Activated T-cell treated with anti-CD3 and anti-CD28 coated beads for 1 hour (primary cell): Measurements from ENCODE around the gene TOLLIP.
"Not testable (repeated sequence)": the region's sequence is repeated elsewhere in the genome, so short reads cannot be mapped to it uniquely, and the experiment has no call there.

ENCODE experiments used
- DNase-seq: peaks from one replicate; pipeline ENCODE4 v3.0.0-alpha.2; 2020; ENCODE audit warnings: low read depth

TOLLIP gene

DNA sequence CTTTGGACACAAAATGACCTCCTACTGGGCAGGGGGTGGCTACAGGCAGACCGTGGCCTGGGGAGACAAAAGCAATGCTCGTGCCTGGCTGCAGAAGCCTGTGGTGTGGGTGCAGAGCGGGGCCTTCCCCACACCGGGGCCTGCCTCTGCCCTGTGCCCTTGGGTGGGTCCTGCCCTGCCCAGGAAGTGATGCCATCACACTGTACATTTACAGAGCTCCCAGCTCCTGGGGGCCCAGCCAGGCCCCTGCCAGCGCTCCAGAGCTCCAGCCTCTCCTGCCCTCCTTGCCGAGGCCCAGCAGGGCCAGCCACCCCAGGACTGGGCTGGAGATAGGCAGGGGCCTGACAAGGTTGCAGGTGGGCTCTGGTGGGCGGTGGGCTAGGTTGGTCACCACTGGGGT, 46.4 kb downstream of the TOLLIP start:
- DNase-seq: no peak

DNA sequence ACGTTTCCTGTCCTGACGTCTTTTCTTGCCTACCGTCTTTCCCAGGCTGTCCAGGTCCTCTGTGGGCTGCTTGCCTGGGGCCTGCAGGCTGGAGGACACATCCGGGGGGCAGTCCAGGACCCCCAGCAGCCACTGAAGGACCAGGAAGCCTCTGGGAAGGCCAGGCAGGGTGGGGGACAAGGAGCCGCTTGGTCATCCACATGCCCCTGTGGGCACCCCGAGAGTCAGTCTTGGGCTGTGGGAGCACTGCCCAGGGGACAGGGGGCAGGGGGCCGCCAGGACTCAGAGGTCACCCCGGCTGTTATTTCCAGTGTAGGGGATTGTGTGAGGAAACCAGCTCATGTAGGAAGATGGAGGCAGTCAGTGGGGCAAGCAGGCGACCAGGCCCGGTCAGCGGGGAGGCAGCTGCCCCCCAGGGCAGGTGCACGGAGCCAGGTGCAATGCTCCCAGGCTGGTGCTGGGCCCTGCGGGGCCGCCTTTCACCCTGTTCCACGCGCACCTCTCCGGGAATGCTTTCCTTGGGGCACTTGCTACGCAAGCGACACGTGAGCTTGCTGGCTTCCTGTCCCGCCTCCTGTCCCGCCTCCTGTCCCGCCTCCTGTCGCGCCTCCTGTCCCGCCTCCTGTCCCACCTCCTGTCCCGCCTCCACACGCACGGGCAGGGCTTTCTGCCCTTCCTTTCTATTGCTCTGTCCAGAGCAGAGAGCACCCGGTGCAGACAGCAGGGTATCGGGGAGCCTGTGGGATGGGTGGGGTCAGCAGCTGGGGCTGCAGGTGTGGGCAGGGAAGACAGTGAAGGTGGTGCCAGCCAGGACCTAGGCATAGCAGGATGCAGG, 47.0 kb downstream of the TOLLIP start:
- peak; percentile 79 for DNase-seq

DNA sequence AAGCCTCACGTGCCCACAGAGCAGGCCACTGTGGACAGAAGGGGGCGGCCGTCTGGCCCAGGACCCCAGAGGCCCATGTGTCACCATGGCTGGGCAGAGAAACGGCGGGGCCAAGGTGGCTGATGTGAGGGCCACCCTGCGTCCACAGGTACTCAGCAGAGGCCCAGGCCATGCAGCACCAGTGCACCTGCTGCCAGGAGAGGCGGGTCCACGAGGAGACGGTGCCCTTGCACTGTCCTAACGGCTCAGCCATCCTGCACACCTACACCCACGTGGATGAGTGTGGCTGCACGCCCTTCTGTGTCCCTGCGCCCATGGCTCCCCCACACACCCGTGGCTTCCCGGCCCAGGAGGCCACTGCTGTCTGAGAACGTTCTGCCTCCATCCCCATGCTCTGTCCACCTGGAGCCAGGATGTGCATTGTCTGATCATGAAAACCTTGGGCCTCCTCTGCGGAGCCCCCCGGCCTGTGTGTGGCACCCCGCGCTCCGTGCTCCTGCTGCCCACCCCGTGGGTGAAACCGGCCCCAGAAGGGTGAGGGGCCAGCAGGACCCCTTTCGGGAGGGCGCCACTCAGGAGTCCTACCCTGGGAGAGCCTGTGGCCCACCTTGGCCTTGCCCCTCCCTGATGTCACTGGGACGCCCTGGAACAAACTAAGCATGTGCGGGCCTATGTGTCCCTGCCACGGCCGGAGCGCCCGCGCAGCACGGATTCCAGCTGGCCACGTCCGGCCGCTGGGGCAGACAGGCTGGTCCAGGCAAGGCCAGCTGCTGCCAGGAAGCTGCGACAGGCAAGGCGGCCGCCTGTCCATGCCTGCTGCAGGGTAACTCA, 48.0 kb downstream of the TOLLIP start:
- DNase-seq: no peak

DNA sequence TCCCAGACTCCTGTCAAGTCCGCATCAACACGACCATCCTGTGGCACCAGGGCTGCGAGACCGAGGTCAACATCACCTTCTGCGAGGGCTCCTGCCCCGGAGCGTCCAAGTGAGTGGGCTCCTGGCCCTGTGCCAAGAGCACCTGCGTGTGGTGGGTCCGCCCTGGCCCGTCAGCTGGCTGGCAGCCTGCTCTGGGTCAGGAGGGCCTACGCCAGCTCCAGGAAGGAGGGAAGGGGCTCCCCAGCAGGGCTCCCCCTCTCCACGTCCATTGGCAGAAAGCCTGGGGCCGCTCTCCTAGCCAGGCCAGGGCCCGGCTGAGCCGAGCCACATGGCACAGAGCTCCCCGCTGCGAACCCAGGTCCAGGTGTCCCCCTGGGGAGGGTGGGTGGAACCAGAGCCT, 48.8 kb downstream of the TOLLIP start:
- no peak for DNase-seq

DNA sequence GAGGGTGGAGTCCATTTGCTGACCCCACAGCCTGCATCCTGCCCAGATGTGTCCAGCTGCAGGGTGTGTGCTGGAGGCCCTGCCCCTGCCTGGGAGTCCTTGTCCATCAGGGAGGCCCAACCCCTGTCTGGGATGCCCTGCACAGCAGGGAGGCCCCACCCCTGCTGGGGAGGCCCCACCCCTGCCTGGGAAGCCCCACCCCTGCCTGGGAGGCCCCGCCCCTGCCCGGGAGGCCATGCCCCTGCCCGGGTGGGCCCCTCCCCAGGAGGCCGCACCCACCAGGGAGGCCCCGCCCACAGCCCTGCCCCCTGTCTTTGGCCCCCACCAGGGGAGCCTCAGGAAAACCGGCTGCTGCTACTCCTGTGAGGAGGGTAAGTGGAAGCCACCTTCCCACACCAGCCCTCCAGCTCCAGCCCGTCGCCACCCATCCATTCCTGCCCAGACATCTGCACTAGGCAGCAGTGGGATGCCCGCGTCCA, 49.4 kb downstream of the TOLLIP start:
- DNase-seq: peak; percentile 11

DNA sequence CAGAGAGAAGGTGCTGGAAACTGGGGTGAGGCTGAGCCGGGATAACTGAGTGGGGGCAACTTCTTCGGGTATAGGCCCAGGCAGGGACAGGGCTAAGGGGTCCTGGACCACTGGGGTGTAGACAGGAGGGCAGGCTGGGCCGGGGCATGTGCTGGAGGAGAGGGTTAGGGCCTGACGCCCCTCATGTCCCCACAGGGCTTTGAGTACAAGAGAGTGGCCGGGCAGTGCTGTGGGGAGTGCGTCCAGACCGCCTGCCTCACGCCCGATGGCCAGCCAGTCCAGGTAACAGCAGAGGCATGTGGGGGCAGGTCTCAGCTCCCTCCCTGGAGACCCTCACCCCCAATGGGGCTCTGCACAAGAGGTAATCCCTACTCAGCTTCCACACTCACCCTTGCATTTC, 49.9 kb downstream of the TOLLIP start:
- no peak for DNase-seq

DNA sequence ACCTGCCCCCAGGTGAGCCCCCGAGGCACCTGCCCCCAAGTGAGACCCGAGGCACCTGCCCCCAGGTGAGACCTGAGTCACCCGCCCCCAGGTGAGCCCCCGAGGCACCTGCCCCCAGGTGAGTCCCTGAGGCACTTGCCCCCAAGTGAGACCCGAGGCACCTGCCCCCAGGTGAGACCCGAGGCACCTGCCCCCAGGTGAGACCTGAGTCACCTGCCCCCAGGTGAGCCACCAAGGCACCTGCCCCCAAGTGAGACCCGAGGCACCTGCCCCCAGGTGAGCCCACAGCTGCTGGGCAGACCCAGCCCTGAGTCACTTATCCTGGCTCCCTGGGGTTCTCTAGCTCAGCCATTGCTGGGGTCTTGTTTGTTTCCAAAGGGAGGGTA, 50.4 kb downstream of the TOLLIP start:
- no peak for DNase-seq

DNA sequence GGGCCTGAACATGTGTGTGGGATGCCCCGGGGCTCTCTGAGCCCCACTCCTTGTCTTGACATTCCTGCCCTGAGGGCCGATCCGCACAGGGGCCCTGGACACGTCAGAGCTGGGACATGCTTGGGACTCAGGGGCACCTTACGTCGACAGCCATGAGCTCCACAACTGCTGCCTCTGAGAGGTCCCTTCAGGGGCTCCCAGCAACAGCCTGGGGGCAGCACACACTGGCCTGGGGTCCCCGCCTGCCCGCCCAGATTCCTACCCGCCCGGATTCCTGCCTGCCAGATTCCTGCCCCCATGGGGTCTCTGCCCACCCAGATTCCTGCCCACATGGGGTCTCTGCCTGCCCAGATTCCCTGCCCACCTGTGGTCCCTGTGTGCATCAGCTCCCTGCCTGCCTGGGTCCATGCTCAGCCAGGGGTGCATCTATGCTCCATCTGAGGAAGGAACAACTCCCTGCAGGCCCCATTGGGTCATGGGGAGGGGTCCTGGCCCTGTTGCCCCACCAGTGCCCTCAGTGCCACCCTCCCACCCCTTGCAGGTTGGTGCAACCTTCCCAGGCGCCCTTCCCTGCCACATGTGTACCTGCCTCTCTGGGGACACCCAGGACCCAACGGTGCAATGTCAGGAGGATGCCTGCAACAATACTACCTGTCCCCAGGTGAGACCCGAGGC, 50.9 kb downstream of the TOLLIP start:
- no peak for DNase-seq

DNA sequence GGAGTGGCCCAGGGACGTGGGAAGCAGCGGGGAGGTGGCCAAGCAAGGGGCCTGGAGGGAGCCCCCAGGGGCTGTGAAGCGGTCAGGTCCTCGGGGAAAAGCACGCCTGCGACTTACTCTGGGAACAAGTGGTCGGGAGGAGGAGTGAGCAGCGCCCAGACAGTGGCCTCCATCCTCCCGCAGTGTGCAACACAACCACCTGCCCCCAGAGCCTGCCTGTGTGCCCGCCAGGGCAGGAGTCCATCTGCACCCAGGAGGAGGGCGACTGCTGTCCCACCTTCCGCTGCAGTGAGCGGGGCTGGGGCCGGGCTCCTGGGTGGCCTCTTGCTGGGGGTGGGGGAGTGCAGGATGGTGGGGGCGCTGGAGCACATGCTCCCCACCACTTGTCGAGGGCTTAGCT, 51.5 kb downstream of the TOLLIP start:
- DNase-seq: no peak

DNA sequence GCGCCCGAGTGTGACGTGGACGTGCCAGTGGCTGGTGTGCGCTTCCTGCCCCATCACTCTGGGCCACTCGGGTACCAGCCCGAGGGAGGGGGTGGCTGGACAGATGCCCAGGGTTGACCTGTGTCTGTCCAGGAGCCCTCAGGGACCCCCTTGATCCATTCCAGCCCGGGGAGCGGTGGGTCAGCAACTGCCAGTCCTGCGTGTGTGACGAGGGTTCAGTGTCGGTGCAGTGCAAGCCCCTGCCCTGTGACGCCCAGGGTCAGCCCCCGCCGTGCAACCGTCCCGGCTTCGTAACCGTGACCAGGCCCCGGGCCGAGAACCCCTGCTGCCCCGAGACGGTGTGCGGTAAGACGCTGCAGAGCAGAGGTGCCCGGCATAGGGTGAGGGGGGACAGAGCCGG, 52.1 kb downstream of the TOLLIP start:
- no peak for DNase-seq

DNA sequence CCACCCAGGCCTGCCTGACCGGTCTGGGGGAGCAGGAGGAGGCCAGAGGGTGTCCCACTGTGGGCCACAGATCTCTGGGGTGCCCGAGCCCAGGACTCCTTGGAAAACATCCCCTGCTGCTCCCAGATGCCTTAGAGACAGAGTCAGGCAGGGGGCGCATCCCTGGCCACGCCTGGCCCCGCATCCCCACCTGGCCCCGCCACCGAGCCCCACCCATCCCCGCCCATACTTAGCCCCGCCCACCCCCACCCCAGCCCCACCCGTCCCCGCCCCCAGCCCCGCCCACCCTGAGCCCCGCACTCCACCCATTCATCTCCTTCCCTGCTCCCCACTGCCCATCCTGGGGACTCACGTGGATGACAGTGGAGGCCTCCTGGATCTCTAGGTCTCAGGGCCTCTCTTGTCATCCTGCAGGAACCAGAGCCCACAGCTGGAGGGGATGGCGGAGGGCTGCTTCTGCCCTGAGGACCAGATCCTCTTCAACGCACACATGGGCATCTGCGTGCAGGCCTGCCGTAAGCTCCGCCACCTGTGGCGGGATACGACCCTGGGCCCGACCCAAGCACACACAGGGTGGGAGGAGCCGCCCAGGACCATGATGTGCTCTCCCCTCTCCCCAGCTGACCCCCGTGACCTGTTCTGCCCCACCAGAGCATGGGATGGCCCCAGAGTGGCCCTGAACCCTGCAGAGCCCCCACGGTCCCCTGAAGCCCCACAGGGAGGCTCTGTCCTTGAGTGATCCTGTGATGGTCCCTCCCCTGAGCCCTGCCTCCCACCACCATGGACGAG, 53.0 kb downstream of the TOLLIP start:
- DNase-seq: no peak

DNA sequence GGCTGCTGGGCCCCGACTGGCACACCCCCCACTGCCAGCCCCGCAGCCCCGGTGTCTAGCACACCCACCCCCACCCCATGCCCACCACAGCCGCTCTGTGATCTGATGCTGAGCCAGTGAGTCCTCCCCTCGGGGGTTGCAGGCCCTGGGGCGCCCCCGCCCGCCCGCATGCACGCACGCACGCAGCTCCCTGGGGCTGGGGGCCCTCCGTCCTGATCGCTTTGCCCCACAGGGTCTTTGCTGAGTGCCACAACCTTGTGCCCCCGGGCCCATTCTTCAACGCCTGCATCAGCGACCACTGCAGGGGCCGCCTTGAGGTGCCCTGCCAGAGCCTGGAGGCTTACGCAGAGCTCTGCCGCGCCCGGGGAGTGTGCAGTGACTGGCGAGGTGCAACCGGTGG, 54.3 kb downstream of the TOLLIP start:
- DNase-seq: no peak

DNA sequence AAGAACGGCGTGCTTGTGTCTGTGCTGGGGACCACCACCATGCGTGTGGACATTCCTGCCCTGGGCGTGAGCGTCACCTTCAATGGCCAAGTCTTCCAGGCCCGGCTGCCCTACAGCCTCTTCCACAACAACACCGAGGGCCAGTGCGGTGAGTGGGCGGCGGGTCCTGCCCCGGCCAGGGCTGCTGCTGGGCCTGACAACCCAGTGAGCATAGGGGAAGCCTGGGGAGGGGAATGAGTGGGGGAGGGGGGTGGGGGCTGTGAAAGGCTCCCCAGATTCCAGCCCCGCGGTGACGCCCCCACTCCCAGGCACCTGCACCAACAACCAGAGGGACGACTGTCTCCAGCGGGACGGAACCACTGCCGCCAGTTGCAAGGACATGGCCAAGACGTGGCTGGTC, 54.7 kb downstream of the TOLLIP start:
- DNase-seq: no peak

DNA sequence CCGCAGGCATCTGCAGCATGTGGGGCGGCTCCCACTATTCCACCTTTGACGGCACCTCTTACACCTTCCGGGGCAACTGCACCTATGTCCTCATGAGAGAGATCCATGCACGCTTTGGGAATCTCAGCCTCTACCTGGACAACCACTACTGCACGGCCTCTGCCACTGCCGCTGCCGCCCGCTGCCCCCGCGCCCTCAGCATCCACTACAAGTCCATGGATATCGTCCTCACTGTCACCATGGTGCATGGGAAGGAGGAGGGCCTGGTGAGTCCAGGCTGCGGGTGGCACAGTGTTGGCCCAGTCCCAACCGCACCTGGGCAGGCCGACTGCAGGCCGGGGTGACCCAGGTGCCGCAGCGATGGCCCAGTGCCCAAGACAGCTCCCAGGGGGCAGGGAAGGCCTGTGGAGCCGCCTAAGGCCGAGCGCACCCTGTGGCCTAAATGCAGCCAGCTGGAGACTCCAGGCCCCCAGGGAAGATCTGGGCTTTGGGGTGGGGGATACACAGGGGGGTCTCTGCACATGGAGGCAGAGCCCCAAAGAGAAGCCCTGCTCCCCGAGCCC, 55.3 kb downstream of the TOLLIP start:
- no peak for DNase-seq

DNA sequence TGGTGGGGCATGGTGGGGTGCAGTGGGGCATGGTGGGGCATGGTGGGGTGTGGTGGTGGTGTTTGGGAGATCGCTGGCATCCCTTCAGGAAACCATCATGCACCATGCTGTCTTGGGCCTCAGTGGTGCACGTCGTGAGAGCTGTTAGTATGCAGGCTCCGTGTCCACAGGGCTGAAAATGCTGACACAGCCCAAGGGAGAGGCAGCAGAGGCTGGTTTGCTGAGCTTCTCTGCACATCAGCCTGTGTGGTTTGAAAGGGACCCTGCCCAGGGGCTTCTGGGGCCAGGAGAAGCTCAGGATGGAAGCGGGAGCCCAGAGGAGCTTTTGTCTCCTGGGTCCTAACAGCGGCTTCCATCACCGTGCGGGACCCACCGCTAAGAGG, 56.3 kb downstream of the TOLLIP start:
- DNase-seq: no peak

DNA sequence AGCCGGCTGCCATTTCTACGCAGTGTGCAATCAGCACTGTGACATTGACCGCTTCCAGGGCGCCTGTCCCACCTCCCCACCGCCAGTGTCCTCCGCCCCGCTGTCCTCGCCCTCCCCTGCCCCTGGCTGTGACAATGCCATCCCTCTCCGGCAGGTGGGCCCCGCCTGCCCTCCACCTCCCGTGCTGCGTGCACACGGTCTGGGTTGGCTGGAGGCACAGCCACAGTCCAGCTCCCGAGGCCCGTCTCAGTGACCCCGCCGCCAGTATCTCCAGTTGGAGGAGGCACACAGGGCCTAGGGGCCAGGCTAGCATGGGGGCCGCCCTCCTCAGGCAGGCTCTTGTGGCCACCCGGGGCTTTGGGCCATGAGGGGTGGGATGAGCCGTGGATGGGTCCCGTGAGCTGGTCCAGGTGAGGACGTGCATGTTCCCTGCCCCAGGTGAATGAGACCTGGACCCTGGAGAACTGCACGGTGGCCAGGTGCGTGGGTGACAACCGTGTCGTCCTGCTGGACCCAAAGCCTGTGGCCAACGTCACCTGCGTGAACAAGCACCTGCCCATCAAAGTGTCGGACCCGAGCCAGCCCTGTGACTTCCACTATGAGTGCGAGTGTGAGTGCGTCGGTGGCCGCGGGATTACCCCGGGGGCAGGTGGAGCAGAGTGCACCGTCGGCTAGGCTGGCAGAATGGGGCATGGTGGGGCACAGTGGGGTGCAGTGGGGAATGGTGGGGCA, 56.9 kb downstream of the TOLLIP start:
- no peak for DNase-seq

DNA sequence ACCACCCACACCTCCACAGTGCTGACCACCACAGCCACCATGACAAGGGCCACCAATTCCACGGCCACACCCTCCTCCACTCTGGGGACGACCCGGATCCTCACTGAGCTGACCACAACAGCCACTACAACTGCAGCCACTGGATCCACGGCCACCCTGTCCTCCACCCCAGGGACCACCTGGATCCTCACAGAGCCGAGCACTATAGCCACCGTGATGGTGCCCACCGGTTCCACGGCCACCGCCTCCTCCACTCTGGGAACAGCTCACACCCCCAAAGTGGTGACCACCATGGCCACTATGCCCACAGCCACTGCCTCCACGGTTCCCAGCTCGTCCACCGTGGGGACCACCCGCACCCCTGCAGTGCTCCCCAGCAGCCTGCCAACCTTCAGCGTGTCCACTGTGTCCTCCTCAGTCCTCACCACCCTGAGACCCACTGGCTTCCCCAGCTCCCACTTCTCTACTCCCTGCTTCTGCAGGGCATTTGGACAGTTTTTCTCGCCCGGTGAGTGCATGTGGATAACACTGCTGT, 58.1 kb downstream of the TOLLIP start:
- DNase-seq: no peak

DNA sequence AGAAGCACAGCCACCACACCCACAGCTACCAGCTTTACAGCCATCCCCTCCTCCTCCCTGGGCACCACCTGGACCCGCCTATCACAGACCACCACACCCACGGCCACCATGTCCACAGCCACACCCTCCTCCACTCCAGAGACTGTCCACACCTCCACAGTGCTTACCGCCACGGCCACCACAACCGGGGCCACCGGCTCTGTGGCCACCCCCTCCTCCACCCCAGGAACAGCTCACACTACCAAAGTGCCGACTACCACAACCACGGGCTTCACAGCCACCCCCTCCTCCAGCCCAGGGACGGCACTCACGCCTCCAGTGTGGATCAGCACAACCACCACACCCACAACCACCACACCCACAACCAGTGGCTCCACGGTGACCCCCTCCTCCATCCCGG, 59.0 kb downstream of the TOLLIP start:
- DNase-seq: not testable (repeated sequence)

DNA sequence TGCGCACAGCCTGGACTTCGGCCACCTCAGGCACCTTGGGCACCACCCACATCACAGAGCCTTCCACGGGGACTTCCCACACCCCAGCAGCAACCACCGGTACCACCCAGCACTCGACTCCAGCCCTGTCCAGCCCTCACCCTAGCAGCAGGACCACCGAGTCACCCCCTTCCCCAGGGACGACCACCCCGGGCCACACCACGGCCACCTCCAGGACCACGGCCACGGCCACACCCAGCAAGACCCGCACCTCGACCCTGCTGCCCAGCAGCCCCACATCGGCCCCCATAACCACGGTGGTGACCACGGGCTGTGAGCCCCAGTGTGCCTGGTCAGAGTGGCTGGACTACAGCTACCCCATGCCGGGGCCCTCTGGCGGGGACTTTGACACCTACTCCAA, 60.5 kb downstream of the TOLLIP start:
- DNase-seq: not testable (repeated sequence)

DNA sequence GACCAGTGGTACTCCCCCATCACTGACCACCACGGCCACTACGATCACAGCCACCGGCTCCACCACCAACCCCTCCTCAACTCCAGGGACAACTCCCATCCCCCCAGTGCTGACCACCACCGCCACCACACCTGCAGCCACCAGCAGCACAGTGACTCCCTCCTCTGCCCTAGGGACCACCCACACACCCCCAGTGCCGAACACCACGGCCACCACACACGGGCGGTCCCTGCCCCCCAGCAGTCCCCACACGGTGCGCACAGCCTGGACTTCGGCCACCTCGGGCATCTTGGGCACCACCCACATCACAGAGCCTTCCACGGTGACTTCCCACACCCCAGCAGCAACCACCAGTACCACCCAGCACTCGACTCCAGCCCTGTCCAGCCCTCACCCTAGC, 62.4 kb downstream of the TOLLIP start:
- not testable (repeated sequence) for DNase-seq

DNA sequence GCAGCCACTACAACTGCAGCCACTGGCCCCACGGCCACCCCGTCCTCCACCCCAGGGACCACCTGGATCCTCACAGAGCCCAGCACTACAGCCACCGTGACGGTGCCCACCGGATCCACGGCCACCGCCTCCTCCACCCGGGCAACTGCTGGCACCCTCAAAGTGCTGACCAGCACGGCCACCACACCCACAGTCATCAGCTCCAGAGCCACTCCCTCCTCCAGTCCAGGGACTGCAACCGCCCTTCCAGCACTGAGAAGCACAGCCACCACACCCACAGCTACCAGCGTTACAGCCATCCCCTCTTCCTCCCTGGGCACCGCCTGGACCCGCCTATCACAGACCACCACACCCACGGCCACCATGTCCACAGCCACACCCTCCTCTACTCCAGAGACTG, 63.1 kb downstream of the TOLLIP start:
- not testable (repeated sequence) for DNase-seq
